GM19438 (cell line): ENCODE data around the gene DDX31.
"Not testable (repeated sequence)": the region's sequence is repeated elsewhere in the genome, so short reads cannot be mapped to it uniquely, and the experiment has no call there.

Source experiments
- ATAC-seq: cut with Tn5 transposase; IDR thresholded peaks from one replicate; pipeline ENCODE4 v1.9.1; 2021; ENCODE audit warnings: low read depth; ENCODE audit not compliant: unreplicated experiment

The DDX31 gene

GRCh38 chr9:132669698-132670456 is at the start of gene DDX31:
TSS of gene DDX31 (minus strand) at chr9:132669983. CDS start at chr9:132669934, 49 bp downstream.
- peak; percentile 62 for ATAC-seq

GRCh38 chr9:132718381-132718928 is 48.7 kb upstream of the DDX31 start:
- ATAC-seq = not testable (repeated sequence)

- no peak for ATAC-seq
Observed at GRCh38 chr9:132717326-132717945, 47.7 kb upstream of the DDX31 start.

- no peak for ATAC-seq
Observed at GRCh38 chr9:132716007-132716406, 46.2 kb upstream of the DDX31 start.

GRCh38 chr9:132712753-132713152 is 43.0 kb upstream of the DDX31 start:
- ATAC-seq = no peak

GRCh38 chr9:132711846-132712245 is 42.1 kb upstream of the DDX31 start:
- no peak for ATAC-seq

GRCh38 chr9:132711152-132711551 is 41.4 kb upstream of the DDX31 start:
- not testable (repeated sequence) for ATAC-seq

- ATAC-seq = no peak
Observed at GRCh38 chr9:132710333-132710732, 40.5 kb upstream of the DDX31 start.

- no peak for ATAC-seq
Observed at GRCh38 chr9:132708769-132709430, 39.1 kb upstream of the DDX31 start.

GRCh38 chr9:132708239-132708638 is 38.5 kb upstream of the DDX31 start:
- no peak for ATAC-seq

- no peak for ATAC-seq
Observed at GRCh38 chr9:132703336-132703735, 33.6 kb upstream of the DDX31 start.

GRCh38 chr9:132702254-132702653 is 32.5 kb upstream of the DDX31 start:
- ATAC-seq = no peak

- no peak for ATAC-seq
Observed at GRCh38 chr9:132699956-132700355, 30.2 kb upstream of the DDX31 start.

GRCh38 chr9:132698989-132699388 is 29.2 kb upstream of the DDX31 start:
- ATAC-seq = no peak

GRCh38 chr9:132697230-132697629 is 27.4 kb upstream of the DDX31 start:
- ATAC-seq = no peak

GRCh38 chr9:132694144-132694543 is 24.4 kb upstream of the DDX31 start:
- no peak for ATAC-seq

- ATAC-seq = no peak
Observed at GRCh38 chr9:132690696-132691095, 20.9 kb upstream of the DDX31 start.

- ATAC-seq = no peak
Observed at GRCh38 chr9:132683873-132684272, 14.1 kb upstream of the DDX31 start.

GRCh38 chr9:132681561-132681960 is 11.8 kb upstream of the DDX31 start:
- no peak for ATAC-seq

- ATAC-seq = no peak
Observed at GRCh38 chr9:132679946-132680625, 10.3 kb upstream of the DDX31 start.

- ATAC-seq = no peak
Observed at GRCh38 chr9:132677976-132678375, 8.2 kb upstream of the DDX31 start.
